Coronary artery (tissue), 2 donors: ENCODE measurements around the gene FAM170B.

Experiments used
- DNase-seq: peaks from one replicate; pipeline ENCODE4 v3.0.0-alpha.2; 2017; ENCODE audit warnings: low spot score
- H3K27ac ChIP-seq, 2 donors: fragments of 200-600 bp; sonication (generic); one replicate each; pipeline ENCODE4 v1.5.1; 2016 to 2019
- H3K4me3 ChIP-seq: fragments of 200-600 bp; sonication (generic); 2 replicates; pipeline ENCODE4 v1.5.1; 2016; ENCODE audit warnings: mild to moderate bottlenecking, moderate library complexity
- TF ChIP-seq, protein P1 (sequence below): fragments of 200-600 bp; sonication (generic); IDR thresholded peaks from one replicate; pipeline ENCODE4 v1.5.1; 2019; ENCODE audit warnings: antibody characterized with exemption

Gene FAM170B

DNA sequence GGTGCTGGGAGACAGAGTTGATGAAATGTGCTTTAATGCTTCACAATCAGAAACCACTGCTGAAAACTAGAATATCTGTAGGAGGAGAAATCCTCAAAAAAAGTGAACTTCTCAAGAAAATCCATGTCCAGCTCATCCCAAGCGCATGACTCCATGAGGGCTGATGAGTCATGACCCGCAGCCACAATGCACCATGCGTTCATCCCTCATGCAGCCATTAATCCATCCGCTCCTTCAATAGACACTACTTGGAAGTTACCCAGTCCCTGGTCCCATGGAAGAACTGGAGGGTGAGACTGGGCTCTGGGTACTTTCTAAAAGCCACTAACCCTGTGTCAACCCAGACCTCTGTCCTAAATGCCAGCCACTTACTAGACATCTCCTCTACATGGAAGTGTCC lies 29.9 kb upstream of the FAM170B start:
- no peak for DNase-seq
- Histone ChIP-seq H3K4me3 (no peak overlapping the region), H3K27ac (no peak overlapping the region)
- TF ChIP-seq, protein P1, sequence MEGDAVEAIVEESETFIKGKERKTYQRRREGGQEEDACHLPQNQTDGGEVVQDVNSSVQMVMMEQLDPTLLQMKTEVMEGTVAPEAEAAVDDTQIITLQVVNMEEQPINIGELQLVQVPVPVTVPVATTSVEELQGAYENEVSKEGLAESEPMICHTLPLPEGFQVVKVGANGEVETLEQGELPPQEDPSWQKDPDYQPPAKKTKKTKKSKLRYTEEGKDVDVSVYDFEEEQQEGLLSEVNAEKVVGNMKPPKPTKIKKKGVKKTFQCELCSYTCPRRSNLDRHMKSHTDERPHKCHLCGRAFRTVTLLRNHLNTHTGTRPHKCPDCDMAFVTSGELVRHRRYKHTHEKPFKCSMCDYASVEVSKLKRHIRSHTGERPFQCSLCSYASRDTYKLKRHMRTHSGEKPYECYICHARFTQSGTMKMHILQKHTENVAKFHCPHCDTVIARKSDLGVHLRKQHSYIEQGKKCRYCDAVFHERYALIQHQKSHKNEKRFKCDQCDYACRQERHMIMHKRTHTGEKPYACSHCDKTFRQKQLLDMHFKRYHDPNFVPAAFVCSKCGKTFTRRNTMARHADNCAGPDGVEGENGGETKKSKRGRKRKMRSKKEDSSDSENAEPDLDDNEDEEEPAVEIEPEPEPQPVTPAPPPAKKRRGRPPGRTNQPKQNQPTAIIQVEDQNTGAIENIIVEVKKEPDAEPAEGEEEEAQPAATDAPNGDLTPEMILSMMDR = no peak

DNA sequence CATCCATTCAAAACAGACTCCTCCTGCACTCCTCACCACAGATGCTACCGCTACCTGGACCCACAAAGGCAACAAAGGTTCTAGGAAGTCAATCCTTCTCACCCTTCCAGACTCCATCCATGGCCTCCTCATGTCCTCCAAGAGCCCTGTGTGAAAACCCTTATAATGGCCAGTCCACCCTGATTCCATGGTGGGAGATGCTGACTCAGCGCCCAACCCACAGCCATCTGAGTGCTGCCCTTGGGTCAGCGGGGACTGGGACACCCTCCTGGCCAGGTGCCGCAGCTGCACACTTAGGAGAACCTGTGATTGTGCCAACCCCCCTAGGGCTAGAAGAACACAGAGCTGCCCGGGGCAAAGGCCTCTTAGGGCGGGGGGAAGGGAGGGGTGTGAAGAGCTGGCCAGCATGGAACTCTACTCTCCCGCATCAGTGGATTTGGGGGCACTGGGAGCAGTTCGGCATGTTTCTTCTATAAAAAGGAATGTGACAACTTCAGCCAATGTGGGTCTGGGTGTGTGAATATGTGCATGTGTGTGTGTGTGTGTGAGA lies 29.0 kb upstream of the FAM170B start:
- TF ChIP-seq, protein P1 = no peak
- DNase-seq = no peak
- Histone ChIP-seq H3K27ac (no peak overlapping the region), H3K4me3 (no peak overlapping the region)

DNA sequence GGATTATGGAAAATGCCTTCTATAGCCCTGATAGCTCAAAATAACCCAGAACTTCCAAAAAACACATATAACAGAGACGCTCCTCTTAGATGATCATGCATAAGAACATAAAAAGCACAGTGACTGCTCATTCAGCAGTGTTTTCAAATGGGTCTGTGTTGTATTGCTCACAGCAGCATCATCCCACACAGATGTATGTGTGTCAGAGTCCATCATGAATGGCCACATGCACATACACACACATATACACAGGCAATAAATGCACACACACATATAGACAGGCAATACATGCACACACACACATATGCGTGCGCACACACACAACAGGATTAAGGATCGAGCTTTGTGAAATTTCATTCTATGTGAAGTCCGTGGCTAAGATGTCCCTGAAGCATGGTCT lies 28.2 kb upstream of the FAM170B start:
- no peak for DNase-seq
- TF ChIP-seq, protein P1 = no peak

DNA sequence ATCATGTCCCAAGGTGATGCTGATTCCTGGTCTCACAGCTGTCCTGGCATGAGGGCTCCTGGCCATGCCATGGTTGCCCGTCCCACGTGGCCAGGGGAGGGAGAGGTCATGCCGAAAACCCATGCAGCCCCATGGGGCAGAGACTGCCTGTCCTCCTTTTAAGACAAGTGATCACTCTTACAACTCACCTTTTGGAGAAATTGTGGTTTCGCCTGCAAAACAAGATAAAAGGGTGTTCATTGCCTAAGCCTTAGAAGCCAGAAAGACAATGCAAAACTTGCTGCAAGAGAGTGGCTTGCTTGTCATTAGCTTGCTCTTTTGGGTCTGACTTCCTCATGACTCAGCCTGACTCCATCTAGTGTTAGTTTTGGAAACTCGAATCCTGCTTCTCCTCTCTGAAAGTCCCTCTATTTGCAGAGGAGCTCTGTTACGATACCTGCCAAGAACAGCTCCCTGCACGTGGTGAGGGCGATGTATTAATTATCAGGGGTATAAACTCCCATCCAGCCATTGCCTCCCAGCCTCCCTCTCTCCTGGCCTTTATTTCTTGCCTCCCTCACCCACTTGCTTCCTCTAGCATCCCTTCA lies 27.7 kb upstream of the FAM170B start:
- TF ChIP-seq, protein P1 = no peak
- H3K27ac ChIP-seq = no peak overlapping the region
- DNase-seq = no peak
- no peak overlapping the region for H3K4me3 ChIP-seq

More for the DNA sequence above, 28.2 kb upstream of the FAM170B start:
- Histone ChIP-seq H3K4me3 (no peak overlapping the region), H3K27ac (no peak overlapping the region)

- no peak for DNase-seq
- Histone ChIP-seq H3K27ac (no peak overlapping the region), H3K4me3 (no peak overlapping the region)
- TF ChIP-seq, protein P1 = no peak
Observed at GRCh38 chr10:49160814-49161213, 27.0 kb upstream of the FAM170B start.

DNA sequence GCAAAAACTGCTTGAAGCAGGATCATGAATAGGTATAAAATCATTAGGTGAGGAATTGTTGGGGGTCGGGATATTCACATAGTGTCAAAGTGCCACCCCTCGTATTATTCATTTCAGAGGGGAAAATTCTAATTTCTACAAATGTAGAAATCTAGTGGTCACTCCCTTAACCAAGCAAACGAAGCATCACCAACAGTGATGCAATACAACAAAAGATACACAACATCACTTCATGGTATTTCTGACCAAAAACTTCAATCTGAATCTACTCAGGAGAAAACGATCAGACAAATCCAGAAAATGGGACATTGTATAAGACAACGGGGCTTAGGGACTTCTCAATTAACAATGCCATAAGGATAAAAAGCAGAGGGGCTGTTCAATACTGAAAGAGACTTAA lies 26.3 kb upstream of the FAM170B start:
- TF ChIP-seq, protein P1 = no peak
- Histone ChIP-seq H3K4me3 (no peak overlapping the region), H3K27ac (no peak overlapping the region)
- DNase-seq = no peak

DNA sequence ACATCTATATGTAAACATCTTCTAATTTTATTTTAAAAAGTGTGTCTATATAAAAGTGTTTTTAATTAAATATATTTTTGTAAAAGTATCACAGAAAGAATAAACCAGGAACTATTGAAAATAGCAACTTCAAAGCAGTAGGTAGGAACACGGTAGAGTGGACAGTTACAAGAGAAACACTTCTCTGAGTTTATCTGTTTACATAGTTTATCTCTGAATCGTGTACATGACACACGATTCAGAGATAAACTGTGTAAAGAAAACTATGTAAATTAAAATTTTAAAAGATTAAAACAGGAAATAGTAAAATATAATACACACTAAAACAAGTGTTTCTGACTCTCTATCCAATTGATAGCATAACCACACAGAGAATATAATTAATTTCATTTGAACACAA lies 25.1 kb upstream of the FAM170B start:
- TF ChIP-seq, protein P1 = no peak
- DNase-seq = no peak
- Histone ChIP-seq H3K27ac (no peak overlapping the region), H3K4me3 (no peak overlapping the region)
